ENCODE measurements around the gene UNC5C. TPM values are rescaled to one million over a fixed set of nuclear protein-coding genes. Genes with fewer than 3 reads are reported as not detected.

UNC5C gene
- total RNA-seq, 2 experiments from 2014 or later, result not detected

DNA sequence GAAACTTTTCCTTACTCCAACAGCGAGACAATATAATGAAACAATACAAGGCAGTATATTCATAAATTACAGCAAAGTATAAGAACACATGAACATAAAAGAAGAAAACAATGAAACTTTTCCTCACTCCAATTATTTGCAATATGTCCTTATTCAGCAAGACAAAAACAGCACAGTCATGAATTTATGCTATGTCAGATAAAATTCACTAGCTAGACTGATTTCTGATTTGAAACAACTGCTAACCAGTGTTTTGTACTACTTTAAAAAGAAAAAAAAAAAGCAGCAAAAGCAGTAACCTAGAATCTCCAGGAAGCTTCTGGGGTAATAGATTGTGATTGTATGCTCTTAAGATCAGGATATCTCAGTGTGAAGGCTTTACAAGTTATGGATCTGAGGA, 45.2 kb upstream of the UNC5C start:
- Mint-ChIP-seq H3K9me3 (no peaks in the 10 kb centered on the region), H3K36me3 (ENCODE audit: low read depth) (no peaks in the 10 kb centered on the region), H3K4me3 (no peak overlapping the region), H3K4me1 (ENCODE audit: low read depth) (no peaks in the 10 kb centered on the region), H3K27me3 (no peaks in the 10 kb centered on the region), H3K27ac (no peak overlapping the region)
- Histone ChIP-seq H3K9me3 (ENCODE audit: control insufficient read depth in 1 of 2, insufficient read depth in 1 of 2, low read length in 2 of 2) (no peaks in the 10 kb centered on the region), H3K36me3 (ENCODE audit: insufficient read depth, low read length) (no peaks in the 10 kb centered on the region), H3K27ac (ENCODE audit: low read depth in 1 of 2, low read length in 2 of 2) (no peak overlapping the region), H3K4me1 (ENCODE audit: insufficient read depth, low read length) (no peaks in the 10 kb centered on the region), H3K4me3 (ENCODE audit: low read length) (no peak overlapping the region), H3K27me3 (ENCODE audit: control insufficient read depth in 1 of 2, insufficient read depth in 2 of 2, low read length in 2 of 2) (no peaks in the 10 kb centered on the region)
- CTCF ChIA-PET, result no interaction called here
- ATAC-seq (ENCODE audit: poor library complexity) (no peak), DNase-seq (no peak)
- POLR2A ChIA-PET, result no interaction called here
- intact Hi-C loops (cut with DNase I, micrococcal nuclease), result no loop called here
- TF ChIP-seq, protein P1, sequence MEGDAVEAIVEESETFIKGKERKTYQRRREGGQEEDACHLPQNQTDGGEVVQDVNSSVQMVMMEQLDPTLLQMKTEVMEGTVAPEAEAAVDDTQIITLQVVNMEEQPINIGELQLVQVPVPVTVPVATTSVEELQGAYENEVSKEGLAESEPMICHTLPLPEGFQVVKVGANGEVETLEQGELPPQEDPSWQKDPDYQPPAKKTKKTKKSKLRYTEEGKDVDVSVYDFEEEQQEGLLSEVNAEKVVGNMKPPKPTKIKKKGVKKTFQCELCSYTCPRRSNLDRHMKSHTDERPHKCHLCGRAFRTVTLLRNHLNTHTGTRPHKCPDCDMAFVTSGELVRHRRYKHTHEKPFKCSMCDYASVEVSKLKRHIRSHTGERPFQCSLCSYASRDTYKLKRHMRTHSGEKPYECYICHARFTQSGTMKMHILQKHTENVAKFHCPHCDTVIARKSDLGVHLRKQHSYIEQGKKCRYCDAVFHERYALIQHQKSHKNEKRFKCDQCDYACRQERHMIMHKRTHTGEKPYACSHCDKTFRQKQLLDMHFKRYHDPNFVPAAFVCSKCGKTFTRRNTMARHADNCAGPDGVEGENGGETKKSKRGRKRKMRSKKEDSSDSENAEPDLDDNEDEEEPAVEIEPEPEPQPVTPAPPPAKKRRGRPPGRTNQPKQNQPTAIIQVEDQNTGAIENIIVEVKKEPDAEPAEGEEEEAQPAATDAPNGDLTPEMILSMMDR (IDR thresholded peaks at IDR 0.05), result no peak

DNA sequence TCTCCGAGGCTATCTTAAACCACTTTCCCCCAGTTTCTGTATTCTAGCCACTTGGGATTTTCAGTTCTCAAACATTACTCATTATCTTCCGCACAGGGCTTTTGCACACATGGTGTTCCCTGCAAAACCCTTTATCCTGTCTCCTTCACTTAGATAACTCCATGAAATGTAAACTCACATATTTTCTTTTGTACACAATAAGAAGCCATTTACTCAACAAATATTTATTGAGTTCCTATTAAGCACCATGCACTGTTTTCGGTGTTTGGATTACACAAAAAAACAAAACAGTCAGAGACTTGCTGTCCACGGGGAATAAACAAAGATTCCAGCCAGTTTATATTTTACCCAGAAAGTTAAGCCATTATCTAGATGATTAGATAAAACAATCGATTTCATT, 42.5 kb upstream of the UNC5C start:
- no peak overlapping the region for H3K27ac ChIP-seq (ENCODE audit: low read depth in 1 of 2, low read length in 2 of 2)
- no peaks in the 10 kb centered on the region for H3K4me1 Mint-ChIP-seq (ENCODE audit: low read depth)
- intact Hi-C loops (cut with DNase I, micrococcal nuclease), result no loop called here
- H3K9me3 ChIP-seq (ENCODE audit: control insufficient read depth in 1 of 2, insufficient read depth in 1 of 2, low read length in 2 of 2), result no peaks in the 10 kb centered on the region
- H3K36me3 ChIP-seq (ENCODE audit: insufficient read depth, low read length), result no peaks in the 10 kb centered on the region
- CTCF ChIA-PET, result no interaction called here
- no peak for ATAC-seq (ENCODE audit: poor library complexity)
- no peak for DNase-seq
- POLR2A ChIA-PET, result no interaction called here
- no peaks in the 10 kb centered on the region for H3K27me3 ChIP-seq (ENCODE audit: control insufficient read depth in 1 of 2, insufficient read depth in 2 of 2, low read length in 2 of 2)
- H3K4me3 ChIP-seq (ENCODE audit: low read length), result no peak overlapping the region
- H3K27me3 Mint-ChIP-seq, result no peaks in the 10 kb centered on the region
- no peak overlapping the region for H3K27ac Mint-ChIP-seq
- TF ChIP-seq, protein P1 (IDR thresholded peaks at IDR 0.05), result no peak
- H3K4me1 ChIP-seq (ENCODE audit: insufficient read depth, low read length), result no peaks in the 10 kb centered on the region
- no peak overlapping the region for H3K4me3 Mint-ChIP-seq
- no peaks in the 10 kb centered on the region for H3K36me3 Mint-ChIP-seq (ENCODE audit: low read depth)
- H3K9me3 Mint-ChIP-seq, result no peaks in the 10 kb centered on the region

DNA sequence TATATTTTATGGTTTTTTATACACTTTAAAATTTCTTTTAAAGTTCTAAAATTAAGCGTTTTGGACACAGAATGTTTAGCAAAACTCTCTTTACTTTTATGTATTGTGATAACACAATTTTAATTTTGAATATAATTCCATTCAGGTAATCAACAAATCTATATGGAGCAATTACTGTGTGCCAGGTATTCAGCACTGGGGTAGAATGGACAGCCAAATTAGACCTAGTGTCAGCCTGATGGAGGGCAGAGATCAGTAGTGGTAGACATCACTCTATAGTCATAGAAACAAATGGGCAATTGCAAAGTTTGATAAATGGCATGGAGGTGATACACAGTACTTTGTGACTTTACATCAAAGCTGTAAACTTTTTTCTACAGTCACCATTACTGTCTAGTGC, 41.8 kb upstream of the UNC5C start:
- Histone ChIP-seq H3K27ac (ENCODE audit: low read depth in 1 of 2, low read length in 2 of 2) (no peak overlapping the region), H3K4me1 (ENCODE audit: insufficient read depth, low read length) (no peaks in the 10 kb centered on the region), H3K9me3 (ENCODE audit: control insufficient read depth in 1 of 2, insufficient read depth in 1 of 2, low read length in 2 of 2) (no peaks in the 10 kb centered on the region), H3K36me3 (ENCODE audit: insufficient read depth, low read length) (no peaks in the 10 kb centered on the region), H3K4me3 (ENCODE audit: low read length) (no peak overlapping the region), H3K27me3 (ENCODE audit: control insufficient read depth in 1 of 2, insufficient read depth in 2 of 2, low read length in 2 of 2) (no peaks in the 10 kb centered on the region)
- Mint-ChIP-seq H3K4me3 (no peak overlapping the region), H3K9me3 (no peaks in the 10 kb centered on the region), H3K27me3 (no peaks in the 10 kb centered on the region), H3K27ac (no peak overlapping the region), H3K36me3 (ENCODE audit: low read depth) (no peaks in the 10 kb centered on the region), H3K4me1 (ENCODE audit: low read depth) (no peaks in the 10 kb centered on the region)
- intact Hi-C loops (cut with DNase I, micrococcal nuclease), result no loop called here
- ChIA-PET POLR2A (no interaction called here), CTCF (interaction anchor here (0.9 kb wide), 1 partner anchor 10 kb away, joined by 3 read pairs; no protein-coding TSS in a partner anchor)
- DNase-seq, result no peak
- TF ChIP-seq, protein P1 (IDR thresholded peaks at IDR 0.05), result no peak
- ATAC-seq (ENCODE audit: poor library complexity), result no peak
